GM19193 (cell line): ENCODE measurements around the gene LIPM.

ENCODE experiments used
- POLR2A ChIP-seq: IDR thresholded peaks from 4 replicates; pipeline ENCODE4 v1.6.1; 2011; ENCODE audit not compliant: insufficient read depth, insufficient read length; ENCODE audit errors: extremely low read depth

The LIPM gene

GRCh38 chr10:88792661-88793060 lies 9.9 kb upstream of the LIPM start:
- TF ChIP-seq POLR2A, result no peak

- no peak for TF ChIP-seq POLR2A
Measured at GRCh38 chr10:88793712-88794299, 8.7 kb upstream of the LIPM start.

GRCh38 chr10:88794731-88795130 lies 7.8 kb upstream of the LIPM start:
- TF ChIP-seq POLR2A, result no peak

DNA sequence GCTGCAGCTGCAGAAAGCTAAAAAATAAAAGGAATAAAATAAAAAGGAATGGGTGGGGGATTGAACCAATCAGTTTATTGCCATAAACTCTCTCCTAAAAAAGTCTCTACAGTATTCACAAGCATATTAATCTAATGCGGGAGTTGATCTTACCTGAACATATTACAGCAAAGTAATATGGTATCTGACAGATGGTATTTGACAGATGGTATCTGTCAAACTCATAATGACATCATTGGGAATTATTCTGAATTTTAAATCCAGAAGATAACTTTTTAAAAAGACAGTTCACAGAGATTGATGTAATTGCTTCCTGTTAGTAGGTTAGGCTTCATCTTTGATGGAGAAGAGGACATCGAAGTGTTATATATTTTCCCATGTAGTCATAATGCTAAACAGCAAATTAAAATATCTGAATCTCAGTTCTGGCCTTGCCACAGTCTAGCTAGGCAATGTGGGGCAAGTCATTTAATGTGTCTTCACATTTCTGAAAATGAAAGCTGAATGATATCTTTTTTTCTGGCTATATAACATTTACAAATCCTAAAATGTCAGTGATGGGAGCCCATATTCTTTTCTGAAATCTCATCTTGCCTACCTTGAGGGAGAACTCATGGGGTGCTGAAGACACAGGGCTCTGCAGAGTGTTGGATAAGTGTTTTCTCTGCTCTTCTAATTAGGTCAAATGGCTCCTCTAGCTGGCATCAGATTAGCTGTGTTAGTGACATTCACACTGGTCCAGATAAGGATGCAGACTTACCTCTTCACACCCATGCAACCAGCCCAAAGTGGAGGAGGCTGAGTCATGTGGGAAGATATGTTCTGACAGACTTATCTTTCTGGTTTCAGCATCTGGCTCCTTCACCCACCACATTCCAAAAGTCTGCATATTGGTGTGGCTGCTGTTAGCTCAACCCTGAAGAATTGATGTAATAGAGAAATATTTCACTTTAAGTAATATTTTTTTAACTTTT lies 2.1 kb upstream of the LIPM start:
- no peak for TF ChIP-seq POLR2A

- TF ChIP-seq POLR2A, result no peak
Measured at GRCh38 chr10:88803641-88804040, 1.1 kb downstream of the LIPM start.

GRCh38 chr10:88804083-88804812 lies 1.7 kb downstream of the LIPM start:
- no peak for TF ChIP-seq POLR2A

- TF ChIP-seq POLR2A, result no peak
Measured at GRCh38 chr10:88805361-88805760, 2.8 kb downstream of the LIPM start.

- no peak for TF ChIP-seq POLR2A
Measured at GRCh38 chr10:88805924-88806323, 3.4 kb downstream of the LIPM start.

- TF ChIP-seq POLR2A, result no peak
Measured at GRCh38 chr10:88809621-88810020, 7.1 kb downstream of the LIPM start.

DNA sequence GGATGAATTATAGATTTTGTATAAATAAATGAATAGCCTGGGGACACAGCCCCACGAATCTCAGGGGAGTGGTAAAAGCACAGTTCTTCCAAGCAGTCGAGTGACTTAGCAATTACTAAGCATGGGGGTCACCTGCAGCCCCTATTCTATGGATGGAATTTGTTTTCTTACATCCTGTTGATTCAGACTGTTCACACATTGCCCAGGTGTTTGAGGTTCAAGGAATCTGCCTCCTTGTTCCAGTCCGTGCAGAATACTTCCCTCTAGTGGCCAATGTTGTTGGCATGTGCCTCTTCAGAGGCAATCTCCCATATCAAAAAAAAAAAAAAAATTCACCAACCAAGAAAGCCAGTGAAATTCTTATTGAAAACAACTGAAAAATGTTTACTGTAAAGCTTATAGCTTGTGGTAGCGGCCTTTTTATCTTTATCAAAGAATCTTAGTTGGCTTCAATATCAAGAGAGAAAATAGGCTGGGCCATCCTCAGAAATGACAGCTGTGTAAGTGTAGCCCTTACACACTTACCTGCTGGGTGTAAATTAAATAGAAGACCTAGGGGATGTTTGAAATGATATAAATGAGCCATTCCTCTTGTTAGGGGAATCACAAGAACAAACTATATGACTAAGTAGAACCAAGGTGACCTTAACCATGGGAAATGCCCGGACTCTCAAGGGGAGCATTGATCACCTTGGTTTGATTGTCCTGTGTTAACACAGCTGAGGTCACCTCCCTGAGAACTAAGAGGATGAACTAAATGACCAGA lies 7.8 kb downstream of the LIPM start:
- TF ChIP-seq POLR2A, result no peak

- TF ChIP-seq POLR2A, result no peak
Measured at GRCh38 chr10:88813200-88813599, 10.7 kb downstream of the LIPM start.

GRCh38 chr10:88819290-88819689 lies 16.8 kb downstream of the LIPM start:
- no peak for TF ChIP-seq POLR2A

GRCh38 chr10:88820748-88821401 lies 18.3 kb downstream of the LIPM start:
- TF ChIP-seq POLR2A, result no peak

DNA sequence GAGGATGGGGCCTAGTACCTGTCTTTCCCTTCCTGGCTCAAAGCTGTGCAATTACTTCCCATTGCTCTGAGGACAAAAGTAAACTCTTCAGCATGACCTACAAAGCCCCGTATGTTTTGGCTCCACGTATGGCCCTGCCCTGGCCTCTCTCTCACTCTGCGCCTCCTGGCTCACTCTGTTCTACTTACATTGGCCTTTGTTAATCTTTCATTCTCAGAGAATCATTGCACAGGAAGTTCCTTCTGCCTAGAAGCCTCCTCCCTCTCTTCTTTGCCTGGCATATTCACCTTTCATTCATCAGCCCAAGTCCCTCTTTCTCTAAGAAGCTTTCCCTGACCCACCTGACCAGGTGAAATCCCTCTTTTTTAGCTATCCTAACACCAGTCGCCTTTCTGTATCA lies 23.9 kb downstream of the LIPM start:
- TF ChIP-seq POLR2A, result no peak
